Lower lobe of right lung (tissue), 2 donors: ENCODE measurements around the gene ABCF3. TPM values are rescaled to one million over a fixed set of nuclear protein-coding genes. Genes with fewer than 3 reads are reported as not detected.
A peak's percentile ranks its signal among the peaks of the same experiment; 100 is the strongest.
"Not testable (repeated sequence)": the region's sequence is repeated elsewhere in the genome, so short reads cannot be mapped to it uniquely, and the experiment has no call there.

Source experiments
- ATAC-seq, 2 donors: fragments of 200-7000 bp; cut with Tn5 transposase; one replicate each; pipeline ENCODE4 v1.9.1; 2020 to 2022; ENCODE audit warnings: mild to moderate bottlenecking in 2 of 2, moderate library complexity in 2 of 2
- DNase-seq: peaks from one replicate; pipeline ENCODE4 v3.0.0-alpha.2; 2020
- H3K27ac ChIP-seq: fragments of 200-600 bp; one replicate; pipeline ENCODE4 v1.8.0; 2022
- H3K27me3 ChIP-seq: fragments of 200-600 bp; one replicate; pipeline ENCODE4 v1.8.0; 2022; ENCODE audit warnings: low read depth
- H3K36me3 ChIP-seq: fragments of 200-600 bp; one replicate; pipeline ENCODE4 v1.8.0; 2022; ENCODE audit warnings: mild to moderate bottlenecking
- H3K4me1 ChIP-seq: fragments of 200-600 bp; one replicate; pipeline ENCODE4 v1.8.0; 2022
- H3K4me3 ChIP-seq: fragments of 200-600 bp; one replicate; pipeline ENCODE4 v1.8.0; 2022; ENCODE audit warnings: mild to moderate bottlenecking
- H3K9me3 ChIP-seq: fragments of 200-600 bp; one replicate; pipeline ENCODE4 v1.8.0; 2022
- CTCF ChIP-seq: fragments of 200-600 bp; IDR thresholded peaks from one replicate; pipeline ENCODE4 v1.8.0; 2022; ENCODE audit warnings: antibody characterized with exemption, mild to moderate bottlenecking
- intact Hi-C: fragments of 100-400 bp; cut with DNase I; formaldehyde crosslinking; loops from one replicate; pipeline ENCODE4 v1.11.0; 2022
- total RNA-seq: library from RNA; stranded (reverse); fragmentation: NEBNext Ultra II Directional; extraction: Animal tissue kit (Norgen Biotek cat#: 25700); gene quantifications from one replicate; pipeline ENCODE4 v1.2.1, GENCODE V29; 2021
- donor health status: DM: no; HTN: yes; CAD: no; lungs with severe emphysema.

Gene ABCF3
- total RNA-seq, 1 donor from 2014 or later: 60.7 TPM

GRCh38 chr3:184145111-184145524 is 40.9 kb upstream of the ABCF3 start:
- Histone ChIP-seq H3K4me3 (no peak overlapping the region), H3K4me1 (no peaks in the 10 kb centered on the region), H3K27ac (no peak overlapping the region), H3K9me3 (no peaks in the 10 kb centered on the region), H3K27me3 (no peaks in the 10 kb centered on the region), H3K36me3 (peaks cover 68% of the 10 kb centered on the region)
- intact Hi-C loops: no loop called here
- peak; percentile 80 to 84 for ATAC-seq
- DNase-seq: peak; percentile 51
- peak; percentile 45 for TF ChIP-seq CTCF

GRCh38 chr3:184145751-184146270 is 40.2 kb upstream of the ABCF3 start:
- H3K9me3 ChIP-seq: no peaks in the 10 kb centered on the region
- DNase-seq (no peak), ATAC-seq (no peak)
- intact Hi-C loops: no loop called here
- H3K4me3 ChIP-seq: no peak overlapping the region
- no peaks in the 10 kb centered on the region for H3K27me3 ChIP-seq
- peaks cover 61% of the 10 kb centered on the region for H3K36me3 ChIP-seq
- H3K4me1 ChIP-seq: no peaks in the 10 kb centered on the region
- H3K27ac ChIP-seq: no peak overlapping the region
- no peak for TF ChIP-seq CTCF

GRCh38 chr3:184148076-184148475 is 37.9 kb upstream of the ABCF3 start:
- H3K4me3 ChIP-seq: no peak overlapping the region
- no peaks in the 10 kb centered on the region for H3K4me1 ChIP-seq
- H3K36me3 ChIP-seq: peaks cover 38% of the 10 kb centered on the region
- H3K9me3 ChIP-seq: no peaks in the 10 kb centered on the region
- DNase-seq (no peak), ATAC-seq (no peak)
- no peaks in the 10 kb centered on the region for H3K27me3 ChIP-seq
- no peak for TF ChIP-seq CTCF
- no peak overlapping the region for H3K27ac ChIP-seq
- intact Hi-C loops: no loop called here

- H3K36me3 ChIP-seq: peaks cover 27% of the 10 kb centered on the region
- H3K4me3 ChIP-seq: no peak overlapping the region
- no peak for TF ChIP-seq CTCF
- H3K9me3 ChIP-seq: no peaks in the 10 kb centered on the region
- no peaks in the 10 kb centered on the region for H3K4me1 ChIP-seq
- DNase-seq (no peak), ATAC-seq (no peak)
- no peaks in the 10 kb centered on the region for H3K27me3 ChIP-seq
- H3K27ac ChIP-seq: no peak overlapping the region
- intact Hi-C loops: no loop called here
Measured at GRCh38 chr3:184149123-184149522, 36.9 kb upstream of the ABCF3 start.

GRCh38 chr3:184149770-184150169 is 36.2 kb upstream of the ABCF3 start:
- DNase-seq, H3K27ac ChIP-seq, H3K4me3 ChIP-seq, H3K4me1 ChIP-seq, ATAC-seq, intact Hi-C loops, H3K27me3 ChIP-seq, H3K9me3 ChIP-seq: not testable (repeated sequence)
- H3K36me3 ChIP-seq: peaks cover 21% of the 10 kb centered on the region

GRCh38 chr3:184154885-184155643 is 30.9 kb upstream of the ABCF3 start, which contains the start of gene DVL3:
TSS of gene DVL3 (plus strand) at chr3:184155377. CDS start at chr3:184155636, 259 bp downstream.
- H3K9me3 ChIP-seq: no peaks in the 10 kb centered on the region
- peak within 1 kb of the TSS; percentile 97 for H3K4me3 ChIP-seq
- peak; percentile 86 for DNase-seq
- no peaks in the 10 kb centered on the region for H3K36me3 ChIP-seq
- peak; percentile 92 to 94 for ATAC-seq
- peak within 1 kb of the TSS; percentile 88 for H3K27ac ChIP-seq
- intact Hi-C loops: no loop called here
- no peaks in the 10 kb centered on the region for H3K27me3 ChIP-seq
- H3K4me1 ChIP-seq: peaks cover 45% of the 10 kb centered on the region
- TF ChIP-seq CTCF: no peak
